ENCODE results near the gene SMARCD2.

Gene SMARCD2

GRCh38 chr17:63817736-63818385 lies 24.6 kb downstream of the SMARCD2 start:
- Histone ChIP-seq H3K9me2 (replicated peaks; ENCODE audit: low read depth, low read length) (no peaks in the 10 kb centered on the region), H3K27me3 (ENCODE audit: insufficient read depth, low read length, poor library complexity, severe bottlenecking) (no peaks in the 10 kb centered on the region), H3F3A (ENCODE audit: low read depth) (peaks cover 11% of the 10 kb centered on the region; the same call in 1 of the 2 replicates), H3K4me2 (ENCODE audit: low read depth, low read length, poor library complexity, severe bottlenecking) (no peak overlapping the region), H3K4me3 (ENCODE audit: low read length, poor library complexity, severe bottlenecking) (no peak overlapping the region), H3K9me3 (ENCODE audit: insufficient read depth, low read depth, low read length) (no peaks in the 10 kb centered on the region), H3K79me2 (ENCODE audit: insufficient read depth, low read length) (peaks cover 47% of the 10 kb centered on the region), H3K9ac (ENCODE audit: low read depth, low read length, poor library complexity, severe bottlenecking) (no peak overlapping the region), H3K36me3 (ENCODE audit: insufficient read depth, low read length) (peaks cover 98% of the 10 kb centered on the region), H2AFZ (ENCODE audit: low read length) (no peak overlapping the region), H3K4me1 (ENCODE audit: insufficient read depth, low read length, poor library complexity, severe bottlenecking) (peaks cover 32% of the 10 kb centered on the region), H4K20me1 (ENCODE audit: insufficient read depth, low read length, poor library complexity, severe bottlenecking) (no peaks in the 10 kb centered on the region)
- TF ChIP-seq CTCF (conservative IDR thresholded peaks at IDR 0.05; ENCODE audit: low read length), result no peak
- no peak for TF ChIP-seq EZH2phosphoT487 (IDR thresholded peaks at IDR 0.05; ENCODE audit: borderline replicate concordance)

GRCh38 chr17:63816669-63817068 lies 25.8 kb downstream of the SMARCD2 start:
- peaks cover 98% of the 10 kb centered on the region for H3K36me3 ChIP-seq (ENCODE audit: insufficient read depth, low read length)
- H3F3A ChIP-seq (ENCODE audit: low read depth), result peaks cover 11% of the 10 kb centered on the region; the same call in 1 of the 2 replicates
- no peaks in the 10 kb centered on the region for H4K20me1 ChIP-seq (ENCODE audit: insufficient read depth, low read length, poor library complexity, severe bottlenecking)
- H3K9ac ChIP-seq (ENCODE audit: low read depth, low read length, poor library complexity, severe bottlenecking), result no peak overlapping the region
- no peaks in the 10 kb centered on the region for H3K9me3 ChIP-seq (ENCODE audit: insufficient read depth, low read depth, low read length)
- H3K4me1 ChIP-seq (ENCODE audit: insufficient read depth, low read length, poor library complexity, severe bottlenecking), result peaks cover 23% of the 10 kb centered on the region
- no peak overlapping the region for H2AFZ ChIP-seq (ENCODE audit: low read length)
- TF ChIP-seq EZH2phosphoT487 (IDR thresholded peaks at IDR 0.05; ENCODE audit: borderline replicate concordance), result no peak
- no peak for TF ChIP-seq CTCF (conservative IDR thresholded peaks at IDR 0.05; ENCODE audit: low read length)
- H3K9me2 ChIP-seq (replicated peaks; ENCODE audit: low read depth, low read length), result no peaks in the 10 kb centered on the region
- H3K27me3 ChIP-seq (ENCODE audit: insufficient read depth, low read length, poor library complexity, severe bottlenecking), result no peaks in the 10 kb centered on the region
- no peak overlapping the region for H3K4me3 ChIP-seq (ENCODE audit: low read length, poor library complexity, severe bottlenecking)
- peaks cover 35% of the 10 kb centered on the region for H3K79me2 ChIP-seq (ENCODE audit: insufficient read depth, low read length)
- H3K4me2 ChIP-seq (ENCODE audit: low read depth, low read length, poor library complexity, severe bottlenecking), result no peak overlapping the region

- H3K9ac ChIP-seq (ENCODE audit: low read depth, low read length, poor library complexity, severe bottlenecking), result no peak overlapping the region
- H3K36me3 ChIP-seq (ENCODE audit: insufficient read depth, low read length), result peaks cover 98% of the 10 kb centered on the region
- no peaks in the 10 kb centered on the region for H3K9me3 ChIP-seq (ENCODE audit: insufficient read depth, low read depth, low read length)
- H3K4me2 ChIP-seq (ENCODE audit: low read depth, low read length, poor library complexity, severe bottlenecking), result no peak overlapping the region
- TF ChIP-seq EZH2phosphoT487 (IDR thresholded peaks at IDR 0.05; ENCODE audit: borderline replicate concordance), result no peak
- TF ChIP-seq CTCF (conservative IDR thresholded peaks at IDR 0.05; ENCODE audit: low read length), result no peak
- H3K4me3 ChIP-seq (ENCODE audit: low read length, poor library complexity, severe bottlenecking), result no peak overlapping the region
- no peaks in the 10 kb centered on the region for H3K9me2 ChIP-seq (replicated peaks; ENCODE audit: low read depth, low read length)
- H4K20me1 ChIP-seq (ENCODE audit: insufficient read depth, low read length, poor library complexity, severe bottlenecking), result no peaks in the 10 kb centered on the region
- no peaks in the 10 kb centered on the region for H3K27me3 ChIP-seq (ENCODE audit: insufficient read depth, low read length, poor library complexity, severe bottlenecking)
- H3F3A ChIP-seq (ENCODE audit: low read depth), result peaks cover 11% of the 10 kb centered on the region; the same call in 1 of the 2 replicates
- peaks cover 29% of the 10 kb centered on the region for H3K79me2 ChIP-seq (ENCODE audit: insufficient read depth, low read length)
- no peak overlapping the region for H2AFZ ChIP-seq (ENCODE audit: low read length)
- peaks cover 19% of the 10 kb centered on the region for H3K4me1 ChIP-seq (ENCODE audit: insufficient read depth, low read length, poor library complexity, severe bottlenecking)
These were observed 26.4 kb downstream of the SMARCD2 start for GRCh38 chr17:63816123-63816522.

All from Loucy (cell line).